Measurements from ENCODE around the gene PLB1.

The PLB1 gene

GRCh38 chr2:28652217-28652616 lies 156.4 kb downstream of the PLB1 start:
- TF ChIP-seq CTCF (IDR thresholded peaks at IDR 0.05; ENCODE audit: control insufficient read depth, extremely low read depth, insufficient read depth), result no peak
- no peak overlapping the region for H3K4me3 ChIP-seq (ENCODE audit: low read depth, low read length)
- no peak for DNase-seq (ENCODE audit: low read depth)

DNA sequence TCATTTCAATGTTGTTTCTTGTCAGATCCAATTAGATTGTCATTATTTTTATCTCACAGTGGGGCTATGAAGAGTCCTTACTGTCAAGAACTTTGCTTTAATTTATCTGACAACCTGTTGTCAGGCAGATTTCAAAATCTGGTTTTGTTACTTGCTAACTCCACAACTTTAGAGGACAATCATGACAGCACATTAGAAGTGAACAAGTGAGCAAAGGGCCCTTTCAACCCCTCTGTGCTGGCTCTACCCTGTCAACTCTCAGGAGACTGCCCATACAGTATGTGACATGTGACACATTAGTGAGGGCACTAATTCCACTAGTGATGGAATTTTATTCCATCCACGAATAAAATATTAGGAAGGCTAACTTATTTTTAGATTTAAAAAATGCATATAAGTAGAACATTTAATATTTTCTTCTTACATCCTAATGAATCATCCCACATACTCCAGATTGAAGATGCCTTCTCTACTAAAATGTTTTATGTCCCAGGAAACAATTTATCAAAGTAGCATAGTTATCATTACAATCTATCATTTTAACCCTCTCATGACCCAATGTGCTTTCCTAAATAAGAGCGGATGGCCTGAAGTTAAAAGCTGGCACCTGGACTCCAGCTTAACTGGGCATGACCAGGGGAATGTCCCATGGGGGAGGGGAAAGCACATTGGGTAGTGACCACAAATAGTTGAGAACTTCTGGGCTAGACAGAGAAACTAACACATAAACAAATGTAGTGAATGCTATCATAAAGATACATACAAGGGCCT lies 158.2 kb downstream of the PLB1 start:
- no peak overlapping the region for H3K4me3 ChIP-seq (ENCODE audit: low read depth, low read length)
- TF ChIP-seq CTCF (IDR thresholded peaks at IDR 0.05; ENCODE audit: control insufficient read depth, extremely low read depth, insufficient read depth), result no peak
- DNase-seq (ENCODE audit: low read depth), result no peak

DNA sequence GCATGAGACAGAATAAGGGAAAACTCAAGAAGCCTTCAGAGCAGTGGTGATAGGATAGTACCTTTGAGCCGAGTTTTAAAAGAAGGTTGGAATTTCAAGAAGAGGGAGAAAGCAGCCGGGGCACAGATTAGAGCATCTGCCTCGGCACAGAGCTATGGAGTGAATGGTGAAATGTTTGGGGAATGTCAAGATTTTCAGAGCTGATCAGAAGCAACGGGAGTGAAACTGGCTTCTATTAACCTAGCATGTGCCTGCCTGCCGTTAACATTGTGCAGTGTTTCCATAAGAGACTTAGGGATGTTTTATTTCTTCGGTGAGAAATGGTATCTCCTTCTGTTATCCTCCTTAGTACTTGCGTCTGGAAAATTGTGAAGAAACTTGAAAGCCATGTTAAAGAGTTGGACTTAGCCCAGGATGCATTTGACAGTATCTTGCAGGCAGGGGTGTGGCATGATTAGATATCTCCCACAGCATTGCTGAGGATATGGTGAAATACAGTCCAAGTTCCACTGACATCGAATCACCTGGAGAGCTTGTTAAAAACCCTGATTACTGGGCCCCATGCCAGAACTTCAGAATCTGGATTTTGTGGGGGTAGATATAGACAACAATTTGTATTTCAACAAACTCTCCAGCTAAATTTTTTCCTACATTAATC lies 158.9 kb downstream of the PLB1 start:
- no peak for TF ChIP-seq CTCF (IDR thresholded peaks at IDR 0.05; ENCODE audit: control insufficient read depth, extremely low read depth, insufficient read depth)
- H3K4me3 ChIP-seq (ENCODE audit: low read depth, low read length), result no peak overlapping the region
- DNase-seq (ENCODE audit: low read depth), result no peak

- no peak overlapping the region for H3K4me3 ChIP-seq (ENCODE audit: low read depth, low read length)
- no peak for DNase-seq (ENCODE audit: low read depth)
- no peak for TF ChIP-seq CTCF (IDR thresholded peaks at IDR 0.05; ENCODE audit: control insufficient read depth, extremely low read depth, insufficient read depth)
These were observed 161.2 kb downstream of the PLB1 start for GRCh38 chr2:28656937-28657615.

GRCh38 chr2:28658369-28658768 lies 162.5 kb downstream of the PLB1 start:
- no peak overlapping the region for H3K4me3 ChIP-seq (ENCODE audit: low read depth, low read length)
- TF ChIP-seq CTCF (IDR thresholded peaks at IDR 0.05; ENCODE audit: control insufficient read depth, extremely low read depth, insufficient read depth), result no peak
- no peak for DNase-seq (ENCODE audit: low read depth)

GRCh38 chr2:28659127-28659526 lies 163.3 kb downstream of the PLB1 start:
- no peak overlapping the region for H3K4me3 ChIP-seq (ENCODE audit: low read depth, low read length)
- no peak for DNase-seq (ENCODE audit: low read depth)
- TF ChIP-seq CTCF (IDR thresholded peaks at IDR 0.05; ENCODE audit: control insufficient read depth, extremely low read depth, insufficient read depth), result no peak

Measured in LNCaP clone FGC (cell line).